GM12878 (cell line): ENCODE results near the gene GNAQ.

Experiments
- ATF7 ChIP-seq: fragments of 450-650 bp; IDR thresholded peaks from 2 replicates; pipeline ENCODE4 v1.6.1; 2016; ENCODE audit warnings: low read depth, mild to moderate bottlenecking
- BHLHE40 ChIP-seq, 2 experiments: fragments of 450-650 bp in 1 of 2; IDR thresholded peaks; 2 replicates each; pipeline ENCODE4 v1.6.1; 2011 to 2017; ENCODE audit warnings: low read depth in 2 of 2, borderline replicate concordance in 1 of 2, improper control_type of control experiment in 1 of 2, low read length in 1 of 2, mild to moderate bottlenecking in 1 of 2
- CTCF ChIP-seq, 3 experiments: IDR thresholded peaks in 2 of 3; conservative IDR thresholded peaks in 1 of 3; 2 replicates each; pipeline ENCODE4 v1.5.1; 2011; ENCODE audit warnings: low read depth in 3 of 3, low read length in 3 of 3, mild to moderate bottlenecking in 3 of 3, control low read depth in 2 of 3, moderate library complexity in 2 of 3, inconsistent platforms in 1 of 3, mixed read lengths in 1 of 3; ENCODE audit not compliant: control insufficient read depth in 2 of 3, insufficient read depth in 1 of 3; ENCODE audit errors: extremely low read depth in 1 of 3
- ETV6 ChIP-seq, 2 experiments: fragments of 450-650 bp in 1 of 2; IDR thresholded peaks in 1 of 2; conservative IDR thresholded peaks in 1 of 2; 2 replicates each; pipeline ENCODE4 v1.6.1; 2014; ENCODE audit warnings: antibody characterized with exemption in 1 of 2, borderline replicate concordance in 1 of 2, low read depth in 1 of 2, mild to moderate bottlenecking in 1 of 2, moderate library complexity in 1 of 2
- IRF5 ChIP-seq: fragments of 450-650 bp; IDR thresholded peaks from 2 replicates; pipeline ENCODE4 v1.6.1; 2017; ENCODE audit warnings: borderline replicate concordance
- NFYA ChIP-seq: IDR thresholded peaks from 2 replicates; pipeline ENCODE4 v1.6.1; 2011; ENCODE audit warnings: low read depth, mild to moderate bottlenecking, low read length, improper control_type of control experiment, borderline replicate concordance
- POLR2A ChIP-seq: IDR thresholded peaks from 2 replicates; pipeline ENCODE4 v1.6.1; 2011; ENCODE audit warnings: low read depth, mild to moderate bottlenecking, low read length
- POLR2AphosphoS5 ChIP-seq: IDR thresholded peaks from 2 replicates; pipeline ENCODE4 v1.6.1; 2011; ENCODE audit warnings: mild to moderate bottlenecking, low read length, inconsistent platforms
- RAD21 ChIP-seq: IDR thresholded peaks from 2 replicates; pipeline ENCODE4 v1.6.1; 2011; ENCODE audit warnings: mild to moderate bottlenecking, low read depth, low read length, moderate library complexity; ENCODE audit not compliant: insufficient read depth
- RFX5 ChIP-seq: IDR thresholded peaks from 2 replicates; pipeline ENCODE4 v1.6.1; 2011; ENCODE audit warnings: low read depth, low read length, improper control_type of control experiment
- SUPT20H ChIP-seq: IDR thresholded peaks from 2 replicates; pipeline ENCODE4 v1.6.1; 2011; ENCODE audit warnings: low read depth, mild to moderate bottlenecking, low read length, moderate library complexity, borderline replicate concordance; ENCODE audit not compliant: control insufficient read depth
- USF2 ChIP-seq: IDR thresholded peaks from 2 replicates; pipeline ENCODE4 v1.6.1; 2011; ENCODE audit warnings: low read depth, low read length, improper control_type of control experiment, borderline replicate concordance
- ZNF24 ChIP-seq: fragments of 450-650 bp; IDR thresholded peaks from 2 replicates; pipeline ENCODE4 v1.6.1; 2017; ENCODE audit warnings: antibody characterized with exemption, mild to moderate bottlenecking
- ZNF384 ChIP-seq: IDR thresholded peaks from 2 replicates; pipeline ENCODE4 v1.6.1; 2012; ENCODE audit warnings: low read depth, mild to moderate bottlenecking, low read length, improper control_type of control experiment, borderline replicate concordance

GRCh38 chr9:77826116-77826515 lies 205.5 kb downstream of the GNAQ start:
- TF ChIP-seq POLR2A (no peak), CTCF (IDR thresholded peaks at IDR 0.05 in 2 of 3, conservative IDR thresholded peaks at IDR 0.05 in 1 of 3; ENCODE audit: control insufficient read depth in 2 of 3, extremely low read depth in 1 of 3, insufficient read depth in 1 of 3, low read depth in 3 of 3, low read length in 3 of 3) (no peak), POLR2AphosphoS5 (no peak), SUPT20H (no peak), ZNF384 (no peak), ETV6 (conservative IDR thresholded peaks at IDR 0.05 in 1 of 2, IDR thresholded peaks at IDR 0.05 in 1 of 2; ENCODE audit: borderline replicate concordance in 1 of 2, low read depth in 1 of 2) (no peak), IRF5 (no peak), RFX5 (no peak), RAD21 (no peak), ZNF24 (no peak), BHLHE40 (IDR thresholded peaks at IDR 0.05; ENCODE audit: borderline replicate concordance in 1 of 2, low read depth in 2 of 2, low read length in 1 of 2) (no peak), NFYA (no peak), USF2 (no peak), ATF7 (no peak)
